Activated effector memory CD4-positive, alpha-beta T cell treated with Interleukin-2 at 50 U/mL for 16 hours (primary cell): ENCODE results near the gene ABLIM2.

Experiments used
- DNase-seq: peaks from one replicate; pipeline ENCODE4 v3.0.0-alpha.2; 2020

The ABLIM2 gene

GRCh38 chr4:8098506-8098905 lies 60.1 kb downstream of the ABLIM2 start:
- no peak for DNase-seq

- no peak for DNase-seq
These were observed 60.8 kb downstream of the ABLIM2 start for GRCh38 chr4:8097721-8098345.

- DNase-seq: no peak
These were observed 61.5 kb downstream of the ABLIM2 start for GRCh38 chr4:8097141-8097541.

GRCh38 chr4:8096690-8097061 lies 61.9 kb downstream of the ABLIM2 start:
- no peak for DNase-seq

- no peak for DNase-seq
These were observed 62.5 kb downstream of the ABLIM2 start for GRCh38 chr4:8095956-8096689.

- no peak for DNase-seq
These were observed 64.9 kb downstream of the ABLIM2 start for GRCh38 chr4:8093587-8094274.

GRCh38 chr4:8092282-8092681 lies 66.3 kb downstream of the ABLIM2 start:
- no peak for DNase-seq

GRCh38 chr4:8090744-8091301 lies 67.8 kb downstream of the ABLIM2 start:
- no peak for DNase-seq

- no peak for DNase-seq
These were observed 68.3 kb downstream of the ABLIM2 start for GRCh38 chr4:8090312-8090711.

- no peak for DNase-seq
These were observed 68.8 kb downstream of the ABLIM2 start for GRCh38 chr4:8089862-8090261.

GRCh38 chr4:8088966-8089491 lies 69.6 kb downstream of the ABLIM2 start:
- DNase-seq: no peak

- no peak for DNase-seq
These were observed 70.6 kb downstream of the ABLIM2 start for GRCh38 chr4:8087921-8088495.

GRCh38 chr4:8086783-8087445 lies 71.7 kb downstream of the ABLIM2 start:
- DNase-seq: no peak

- no peak for DNase-seq
These were observed 73.0 kb downstream of the ABLIM2 start for GRCh38 chr4:8085491-8086117.

GRCh38 chr4:8084712-8085490 lies 73.7 kb downstream of the ABLIM2 start:
- DNase-seq: no peak

GRCh38 chr4:8084031-8084660 lies 74.5 kb downstream of the ABLIM2 start:
- no peak for DNase-seq

- DNase-seq: no peak
These were observed 75.4 kb downstream of the ABLIM2 start for GRCh38 chr4:8083086-8083825.

- DNase-seq: no peak
These were observed 76.0 kb downstream of the ABLIM2 start for GRCh38 chr4:8082517-8083055.

GRCh38 chr4:8081621-8082516 lies 76.7 kb downstream of the ABLIM2 start:
- no peak for DNase-seq
